SK-N-MC (cell line): Measurements from ENCODE around the gene PREX1.
"Not testable (repeated sequence)": the region's sequence is repeated elsewhere in the genome, so short reads cannot be mapped to it uniquely, and the experiment has no call there.

Experiments
- DNase-seq: peaks from one replicate; pipeline ENCODE4 v3.0.0-alpha.2; 2011; ENCODE audit warnings: low read depth, low spot score
- H3K27ac ChIP-seq: fragments of 200-600 bp; sonication (generic); 2 replicates; pipeline ENCODE4 v1.5.1; 2016; ENCODE audit warnings: mixed run types
- H3K36me3 ChIP-seq: fragments of 200-600 bp; sonication (generic); 2 replicates; pipeline ENCODE4 v1.6.1; 2017; ENCODE audit warnings: antibody characterized with exemption, low read length, mixed read lengths; ENCODE audit not compliant: insufficient read depth
- H3K4me3 ChIP-seq: fragments of 200-600 bp; sonication (generic); 2 replicates; pipeline ENCODE4 v1.5.1; 2016
- H3K9ac ChIP-seq: fragments of 200-600 bp; sonication (generic); 2 replicates; pipeline ENCODE4 v1.8.0; 2017; ENCODE audit warnings: mixed run types, mixed read lengths; ENCODE audit not compliant: insufficient read length
- H3K9me3 ChIP-seq: fragments of 200-600 bp; sonication (generic); 2 replicates; pipeline ENCODE4 v1.6.1; 2017; ENCODE audit warnings: low read depth, mild to moderate bottlenecking, antibody characterized with exemption, low read length, moderate library complexity, mixed read lengths
- EZH2 ChIP-seq: fragments of 200-600 bp; sonication (generic); IDR thresholded peaks from one replicate; pipeline ENCODE4 v1.6.1; 2017; ENCODE audit warnings: antibody characterized with exemption
- FOXP2 ChIP-seq: optimal IDR thresholded peaks from 2 replicates; pipeline ENCODE3; 2011; ENCODE audit warnings: mild to moderate bottlenecking, moderate library complexity; ENCODE audit not compliant: insufficient read depth; ENCODE audit errors: extremely low read length, control extremely low read depth
- POLR2AphosphoS5 ChIP-seq: IDR thresholded peaks from 2 replicates; pipeline ENCODE4 v1.6.1; 2012; ENCODE audit warnings: mild to moderate bottlenecking, low read depth, low read length, borderline replicate concordance

The PREX1 gene

DNA sequence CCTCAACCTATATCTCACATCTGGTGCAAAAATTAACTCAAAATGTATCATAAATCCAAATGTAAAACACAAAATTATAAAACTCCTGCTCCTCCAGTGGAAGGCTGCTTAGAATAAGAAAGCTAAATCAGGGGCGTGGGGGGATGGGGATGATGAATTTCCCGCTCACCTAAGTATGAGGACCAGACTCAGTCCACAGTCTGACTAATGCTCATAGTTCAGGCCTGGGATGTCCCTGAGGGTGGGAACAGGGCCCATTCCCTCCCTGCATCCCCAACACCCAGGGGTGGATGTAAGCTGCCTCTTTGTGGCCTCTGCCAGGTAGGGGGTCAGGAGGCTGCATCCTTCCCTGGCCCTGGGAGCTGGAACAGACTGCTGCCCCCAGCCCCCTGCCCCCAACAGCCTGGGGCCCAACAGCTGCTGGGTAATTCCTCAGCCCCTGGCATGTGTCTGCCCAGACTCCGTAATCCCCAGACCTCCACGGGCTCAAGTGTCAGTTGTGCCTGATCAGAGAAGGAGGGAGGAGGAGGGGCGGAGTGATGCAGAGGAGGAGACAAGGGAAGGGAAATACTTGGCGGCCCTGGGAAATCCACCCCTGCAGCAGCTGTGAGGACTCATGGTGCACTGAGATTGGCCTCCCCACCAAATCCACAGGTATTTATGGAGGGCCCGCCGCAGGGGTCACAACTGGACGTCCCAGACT is 224.5 kb downstream of the PREX1 start:
- Histone ChIP-seq H3K9ac (no peak overlapping the region), H3K36me3 (no peaks in the 10 kb centered on the region), H3K4me3 (no peak overlapping the region), H3K27ac (no peak overlapping the region), H3K9me3 (no peaks in the 10 kb centered on the region)
- DNase-seq: no peak
- no peak for TF ChIP-seq EZH2
- TF ChIP-seq FOXP2: no peak

DNA sequence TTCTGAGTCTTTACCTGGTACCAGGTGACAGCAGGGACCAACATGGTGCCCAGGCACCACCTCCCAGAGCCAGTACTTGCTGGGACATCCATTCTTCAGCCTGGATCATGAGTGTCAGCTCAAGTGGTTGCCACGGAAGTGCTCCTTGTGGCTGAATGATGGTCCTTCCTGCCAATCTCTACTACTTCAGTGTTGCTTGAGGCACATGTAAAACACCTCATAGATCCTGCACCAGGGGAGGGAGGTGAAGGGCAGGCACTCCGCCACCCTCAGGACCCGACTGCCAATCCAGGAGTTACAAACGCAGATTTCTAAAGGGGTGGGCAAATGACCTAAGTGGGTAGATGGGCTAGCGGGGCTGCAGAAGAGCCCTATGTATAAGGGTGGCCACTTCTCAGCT is 226.0 kb downstream of the PREX1 start:
- DNase-seq: no peak
- TF ChIP-seq FOXP2: no peak
- no peak for TF ChIP-seq POLR2AphosphoS5
- TF ChIP-seq EZH2: no peak
- H3K9me3 ChIP-seq: no peaks in the 10 kb centered on the region
- no peak overlapping the region for H3K27ac ChIP-seq
- no peak overlapping the region for H3K9ac ChIP-seq
- no peak overlapping the region for H3K4me3 ChIP-seq
- H3K36me3 ChIP-seq: no peaks in the 10 kb centered on the region

DNA sequence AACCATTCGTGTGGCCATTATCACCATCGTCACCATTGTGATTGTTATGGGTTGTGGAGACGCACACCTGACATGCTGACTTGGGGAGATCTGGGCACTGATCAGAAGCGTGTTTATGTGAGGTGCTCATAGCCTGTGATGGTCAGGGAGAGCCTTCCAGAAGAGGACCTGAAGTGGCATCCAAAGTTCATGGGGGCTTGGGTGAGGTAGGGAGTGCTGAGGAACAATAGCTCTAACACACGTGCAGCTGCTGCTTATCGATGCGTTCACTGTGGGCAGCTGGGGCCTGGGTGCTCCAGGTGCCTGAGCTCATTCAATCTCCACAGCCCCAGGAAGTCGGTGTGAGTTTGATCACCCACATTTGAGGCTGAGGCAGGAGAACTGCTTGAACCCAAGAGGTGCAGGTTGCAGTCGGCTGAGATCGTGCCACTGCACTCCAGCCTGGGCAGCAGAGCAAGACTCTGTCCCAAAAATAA is 227.3 kb downstream of the PREX1 start:
- Histone ChIP-seq H3K36me3 (no peaks in the 10 kb centered on the region), H3K9ac (no peak overlapping the region), H3K27ac (no peak overlapping the region), H3K4me3 (no peak overlapping the region), H3K9me3 (no peaks in the 10 kb centered on the region)
- TF ChIP-seq EZH2 (no peak), POLR2AphosphoS5 (no peak), FOXP2 (no peak)
- no peak for DNase-seq

DNA sequence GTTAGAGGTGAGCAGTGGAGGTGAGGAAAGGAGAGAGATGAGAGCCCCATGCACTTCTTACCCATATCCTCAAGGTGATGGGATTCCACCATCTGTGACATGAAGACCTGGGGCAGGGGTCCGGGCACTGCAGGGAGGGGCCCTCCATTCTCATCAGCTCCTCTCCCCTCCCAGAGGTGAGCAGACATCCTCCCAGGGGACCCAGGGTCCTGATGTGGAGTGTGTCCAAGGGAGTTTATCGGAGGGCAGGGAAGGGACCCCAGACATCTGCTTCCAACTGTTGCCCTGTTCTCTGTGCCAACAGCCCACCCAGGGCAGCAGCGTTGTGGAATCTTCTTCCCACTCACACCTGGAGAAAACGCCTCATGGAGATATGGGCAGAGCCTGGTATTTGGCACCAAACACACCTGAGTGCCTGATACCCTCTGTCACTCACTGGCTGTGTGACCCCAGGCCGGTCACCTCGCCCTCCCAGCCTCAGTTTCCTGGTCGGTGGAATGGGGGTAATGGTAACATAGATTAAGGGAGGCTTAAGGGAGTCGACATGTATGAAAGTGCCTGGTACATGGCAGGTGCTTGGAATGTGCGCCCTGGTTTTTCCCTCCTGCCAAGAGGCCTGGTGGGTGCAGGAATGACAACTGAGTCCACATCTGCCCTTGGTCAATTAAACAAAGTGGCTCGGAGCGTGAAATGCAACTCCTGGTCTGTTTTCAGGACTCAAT is 227.9 kb downstream of the PREX1 start:
- Histone ChIP-seq H3K36me3 (no peaks in the 10 kb centered on the region), H3K27ac (no peak overlapping the region), H3K4me3 (no peak overlapping the region), H3K9me3 (no peaks in the 10 kb centered on the region), H3K9ac (no peak overlapping the region)
- no peak for DNase-seq
- TF ChIP-seq EZH2 (no peak), POLR2AphosphoS5 (no peak), FOXP2 (no peak)

DNA sequence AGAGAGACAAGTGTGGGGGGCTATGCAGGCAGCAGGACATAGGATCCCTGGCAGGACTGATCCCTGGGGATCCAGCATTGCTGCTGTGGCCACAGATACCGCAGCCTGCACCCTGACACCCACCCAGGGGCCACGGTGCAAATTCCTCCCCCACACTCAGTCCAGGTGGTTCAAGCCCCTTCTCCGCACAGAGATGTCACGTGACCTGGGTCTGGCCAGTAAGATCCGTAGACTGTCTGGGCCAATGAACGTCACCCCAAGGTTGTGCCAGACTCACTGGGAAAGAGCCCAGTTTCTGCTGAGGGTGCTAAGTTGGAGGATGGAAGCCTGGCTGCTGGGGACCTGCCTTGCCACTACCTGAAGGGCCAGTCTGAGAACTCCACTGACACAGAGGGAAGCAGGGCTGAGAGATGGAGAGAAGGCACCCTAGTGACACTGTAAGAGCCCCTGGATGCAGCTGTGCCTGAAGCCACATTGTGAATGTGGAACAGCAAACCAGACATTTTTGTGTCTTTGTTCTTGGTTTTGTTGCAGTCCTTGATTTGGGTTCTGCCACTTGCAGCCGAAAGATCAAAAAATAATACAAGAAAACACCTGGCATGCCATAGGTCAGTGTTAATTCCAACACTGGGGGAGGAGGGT is 228.6 kb downstream of the PREX1 start:
- Histone ChIP-seq H3K9me3 (no peaks in the 10 kb centered on the region), H3K27ac (no peak overlapping the region), H3K36me3 (no peaks in the 10 kb centered on the region), H3K4me3 (no peak overlapping the region), H3K9ac (no peak overlapping the region)
- TF ChIP-seq FOXP2 (no peak), EZH2 (no peak), POLR2AphosphoS5 (no peak)
- DNase-seq: no peak

DNA sequence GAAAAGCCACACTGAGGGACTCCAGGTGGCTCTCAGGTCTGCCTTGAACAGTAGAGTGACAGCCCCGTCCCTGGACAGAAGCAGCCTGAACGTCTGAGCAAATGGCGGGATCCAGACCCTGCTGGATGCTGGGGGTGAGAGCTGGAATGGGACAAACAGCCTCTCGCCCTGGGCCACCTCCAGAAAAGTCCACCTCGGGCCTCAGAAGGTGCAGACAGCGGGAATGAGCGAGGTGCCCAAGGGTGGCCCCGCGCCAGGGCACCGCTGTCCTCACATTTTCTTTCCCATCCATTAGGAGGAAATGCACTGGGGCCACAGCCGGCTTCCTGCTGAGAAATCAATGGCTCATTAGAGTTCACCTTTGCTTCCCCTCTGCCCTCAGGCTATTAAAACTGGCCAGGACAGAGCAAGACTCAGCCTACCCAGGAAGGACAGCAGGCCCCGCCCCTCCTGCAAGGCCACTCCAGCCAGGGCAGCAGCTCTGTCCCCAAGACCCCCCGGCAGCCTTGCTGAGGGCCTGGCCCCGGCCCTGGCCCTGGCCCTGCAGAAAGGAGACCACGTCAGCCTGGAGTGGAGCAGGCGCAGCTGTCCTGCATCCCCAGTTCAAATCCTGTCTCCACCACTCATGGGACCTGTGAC is 229.4 kb downstream of the PREX1 start:
- H3K9ac ChIP-seq, H3K27ac ChIP-seq, H3K9me3 ChIP-seq, H3K36me3 ChIP-seq, DNase-seq, H3K4me3 ChIP-seq: not testable (repeated sequence)

DNA sequence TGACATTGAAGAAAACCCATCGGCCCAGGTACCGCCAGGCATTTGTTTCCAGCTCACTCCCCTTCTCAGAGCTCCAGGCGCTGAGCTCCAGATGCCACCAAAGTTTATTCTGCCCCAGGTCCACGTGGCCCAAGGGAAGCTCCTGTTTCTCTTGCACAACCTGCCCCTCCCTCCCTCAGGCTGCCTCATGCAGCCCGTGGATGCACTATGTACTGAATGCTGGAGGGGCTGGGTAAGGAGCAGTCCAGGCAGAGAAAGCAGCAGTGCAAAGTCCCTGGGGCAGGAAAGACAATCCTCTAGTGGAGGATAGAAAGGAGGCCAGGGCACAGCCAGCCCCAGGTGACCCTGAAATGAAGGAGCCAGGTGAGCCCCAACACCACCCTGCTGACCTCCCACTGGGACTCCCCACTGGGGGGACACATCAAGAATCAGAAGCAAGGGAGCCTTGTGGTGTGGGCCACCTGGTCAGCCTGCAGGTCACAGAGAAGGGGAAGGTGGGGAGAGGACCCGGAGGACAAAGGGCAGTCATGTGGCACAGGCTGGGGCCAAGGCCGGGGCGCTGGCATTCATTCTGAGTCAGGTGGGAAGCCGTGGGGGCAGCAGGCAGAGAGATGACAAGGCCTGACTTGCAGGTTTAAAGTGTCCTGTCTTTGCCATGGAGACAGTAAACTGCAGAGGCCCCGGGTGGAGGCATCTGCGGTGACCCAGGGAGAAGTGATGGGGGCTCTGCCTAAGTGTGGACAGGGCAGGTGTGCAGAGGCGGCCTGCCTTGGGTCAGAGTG is 230.1 kb downstream of the PREX1 start:
- H3K27ac ChIP-seq: no peak overlapping the region
- no peak overlapping the region for H3K4me3 ChIP-seq
- H3K9me3 ChIP-seq: no peaks in the 10 kb centered on the region
- no peak for TF ChIP-seq FOXP2
- TF ChIP-seq EZH2: no peak
- TF ChIP-seq POLR2AphosphoS5: no peak
- no peak for DNase-seq
- H3K36me3 ChIP-seq: no peaks in the 10 kb centered on the region
- H3K9ac ChIP-seq: no peak overlapping the region

DNA sequence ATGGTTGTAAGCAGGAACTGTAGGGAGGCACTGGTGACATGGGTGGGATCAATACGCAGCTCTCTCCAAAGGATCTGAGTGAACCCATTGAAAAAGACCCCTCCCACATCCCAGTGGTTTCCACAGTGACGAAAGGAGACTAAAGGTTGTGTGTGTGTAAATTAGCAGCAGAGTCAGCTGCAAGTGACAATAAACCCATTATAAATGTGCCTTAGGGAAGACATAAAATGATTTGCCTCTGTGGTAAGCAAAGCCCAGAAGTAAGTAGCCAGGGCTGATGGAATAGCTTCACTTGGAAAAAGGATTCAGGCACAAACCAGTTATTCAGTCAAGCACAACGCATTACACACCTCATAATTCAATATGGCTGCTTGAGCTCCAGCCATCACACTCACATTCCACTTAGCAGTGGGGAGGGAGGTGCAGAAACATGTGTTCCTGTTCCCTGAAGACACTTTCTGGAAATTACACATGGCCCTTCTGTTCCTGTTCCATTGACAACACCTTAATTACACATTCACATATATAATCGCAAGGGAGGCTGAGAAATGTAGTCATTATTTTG is 231.4 kb downstream of the PREX1 start:
- DNase-seq: no peak
- no peak overlapping the region for H3K9ac ChIP-seq
- H3K36me3 ChIP-seq: no peaks in the 10 kb centered on the region
- no peak for TF ChIP-seq FOXP2
- no peak for TF ChIP-seq EZH2
- TF ChIP-seq POLR2AphosphoS5: no peak
- H3K9me3 ChIP-seq: no peaks in the 10 kb centered on the region
- H3K4me3 ChIP-seq: no peak overlapping the region
- no peak overlapping the region for H3K27ac ChIP-seq
